OCI-LY3 (cell line): ENCODE results near the gene IFT43.

Experiments
- H2AFZ ChIP-seq: fragments of 200-600, 300-600 bp; shearing (Covaris generic); 2 replicates; pipeline ENCODE4 v1.6.0; 2014; ENCODE audit warnings: antibody characterized with exemption, low read depth, low read length
- H3K27ac ChIP-seq: fragments of 200-600, 300-600 bp; sonication (generic); 2 replicates; pipeline ENCODE4 v1.5.1; 2014; ENCODE audit warnings: mild to moderate bottlenecking, low read length, moderate library complexity, mixed read lengths
- H3K27me3 ChIP-seq: fragments of 200-600, 300-600 bp; sonication (generic); 2 replicates; pipeline ENCODE4 v1.6.1; 2014; ENCODE audit warnings: low read depth, low read length, mixed read lengths
- H3K36me3 ChIP-seq: fragments of 200-600, 300-600 bp; sonication (generic); replicated peaks from 2 replicates; pipeline ENCODE3; 2014; ENCODE audit warnings: low read depth, low read length, mixed read lengths
- H3K4me1 ChIP-seq: fragments of 300-600, 200-600 bp; sonication (generic); 2 replicates; pipeline ENCODE4 v1.6.1; 2014; ENCODE audit warnings: low read length, mixed read lengths
- H3K4me2 ChIP-seq: fragments of 200-600, 300-600 bp; sonication (generic); 2 replicates; pipeline ENCODE4 v1.6.1; 2014; ENCODE audit warnings: low read length, mixed read lengths
- H3K4me3 ChIP-seq: fragments of 300-600, 200-600 bp; sonication (generic); 2 replicates; pipeline ENCODE4 v1.5.1; 2014; ENCODE audit warnings: antibody characterized with exemption, mild to moderate bottlenecking, low read length, moderate library complexity
- H3K79me2 ChIP-seq: fragments of 300-600, 200-600 bp; shearing (Covaris generic); 2 replicates; pipeline ENCODE4 v1.6.1; 2014; ENCODE audit warnings: mild to moderate bottlenecking, low read length, mixed read lengths
- H3K9ac ChIP-seq: fragments of 300-600, 200-600 bp; shearing (Covaris generic); 2 replicates; pipeline ENCODE4 v1.6.0; 2014; ENCODE audit warnings: mild to moderate bottlenecking, low read length, moderate library complexity
- H3K9me3 ChIP-seq: fragments of 200-600, 300-600 bp; shearing (Covaris generic); 2 replicates; pipeline ENCODE4 v1.6.1; 2014; ENCODE audit warnings: low read length, mixed read lengths; ENCODE audit not compliant: insufficient read depth
- H4K20me1 ChIP-seq: fragments of 200-600, 300-600 bp; sonication (generic); 2 replicates; pipeline ENCODE4 v1.6.1; 2016; ENCODE audit warnings: low read length, mixed read lengths; ENCODE audit not compliant: insufficient read depth
- EZH2phosphoT487 ChIP-seq: fragments of 200-600 bp; shearing (Covaris generic); IDR thresholded peaks from 2 replicates; pipeline ENCODE4 v1.6.1; 2018; ENCODE audit warnings: antibody characterized with exemption, mixed run types, low read depth
- TF ChIP-seq, protein P1 (sequence below): fragments of 200-600, 300-600 bp; sonication (generic); IDR thresholded peaks from 2 replicates; pipeline ENCODE4 v1.5.1; 2014; ENCODE audit warnings: antibody characterized with exemption, low read length, low read depth

Gene IFT43

DNA sequence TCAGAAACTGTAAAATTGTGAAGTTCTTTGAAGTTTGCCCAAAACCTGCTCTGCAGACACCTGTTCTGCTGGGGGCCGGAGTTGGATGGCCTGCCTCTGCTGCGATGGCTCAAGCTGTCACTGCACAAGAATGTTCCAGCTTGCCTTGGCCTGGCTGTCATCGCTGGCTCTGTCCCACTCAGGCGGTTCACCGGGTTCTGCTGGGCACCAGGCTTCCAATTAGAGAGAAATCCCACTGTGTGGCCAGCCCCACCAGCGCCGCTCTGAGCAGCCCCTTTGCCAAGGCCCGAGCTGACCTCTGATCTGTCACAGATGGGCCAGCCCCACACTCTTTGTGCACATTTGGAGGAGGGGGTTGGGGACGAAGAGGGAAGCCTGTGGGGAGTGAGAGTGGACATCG lies 94.5 kb downstream of the IFT43 start:
- Histone ChIP-seq H2AFZ (no peak overlapping the region), H3K9ac (no peak overlapping the region)
- no peak for TF ChIP-seq EZH2phosphoT487
- TF ChIP-seq, protein P1, sequence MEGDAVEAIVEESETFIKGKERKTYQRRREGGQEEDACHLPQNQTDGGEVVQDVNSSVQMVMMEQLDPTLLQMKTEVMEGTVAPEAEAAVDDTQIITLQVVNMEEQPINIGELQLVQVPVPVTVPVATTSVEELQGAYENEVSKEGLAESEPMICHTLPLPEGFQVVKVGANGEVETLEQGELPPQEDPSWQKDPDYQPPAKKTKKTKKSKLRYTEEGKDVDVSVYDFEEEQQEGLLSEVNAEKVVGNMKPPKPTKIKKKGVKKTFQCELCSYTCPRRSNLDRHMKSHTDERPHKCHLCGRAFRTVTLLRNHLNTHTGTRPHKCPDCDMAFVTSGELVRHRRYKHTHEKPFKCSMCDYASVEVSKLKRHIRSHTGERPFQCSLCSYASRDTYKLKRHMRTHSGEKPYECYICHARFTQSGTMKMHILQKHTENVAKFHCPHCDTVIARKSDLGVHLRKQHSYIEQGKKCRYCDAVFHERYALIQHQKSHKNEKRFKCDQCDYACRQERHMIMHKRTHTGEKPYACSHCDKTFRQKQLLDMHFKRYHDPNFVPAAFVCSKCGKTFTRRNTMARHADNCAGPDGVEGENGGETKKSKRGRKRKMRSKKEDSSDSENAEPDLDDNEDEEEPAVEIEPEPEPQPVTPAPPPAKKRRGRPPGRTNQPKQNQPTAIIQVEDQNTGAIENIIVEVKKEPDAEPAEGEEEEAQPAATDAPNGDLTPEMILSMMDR, result no peak

DNA sequence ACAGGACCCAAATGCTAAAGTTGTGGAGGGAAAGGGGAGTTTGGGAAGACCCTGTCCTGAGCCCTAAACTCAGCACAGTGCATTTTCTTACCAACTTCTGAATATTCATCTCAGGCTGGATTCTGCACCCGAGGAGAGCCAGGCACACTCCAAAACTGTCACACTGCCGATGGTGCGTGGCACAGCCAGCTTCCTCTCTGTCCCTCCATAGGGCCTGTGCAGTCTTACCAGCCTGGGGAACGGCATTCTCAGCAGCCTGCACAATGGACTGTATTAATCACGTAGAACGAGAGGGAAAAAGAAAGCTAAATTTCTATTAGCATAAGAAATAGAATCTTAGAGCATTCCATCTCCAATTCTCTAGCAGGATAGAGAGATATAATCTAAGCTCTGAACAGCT lies 94.9 kb downstream of the IFT43 start:
- no peaks in the 10 kb centered on the region for H3K27me3 ChIP-seq

More for the DNA sequence above, 94.5 kb downstream of the IFT43 start:
- Histone ChIP-seq H3K9me3 (no peaks in the 10 kb centered on the region), H3K79me2 (no peaks in the 10 kb centered on the region), H3K27ac (no peak overlapping the region), H3K4me3 (no peak overlapping the region), H3K27me3 (no peaks in the 10 kb centered on the region), H3K36me3 (no peaks in the 10 kb centered on the region), H4K20me1 (peaks cover 10% of the 10 kb centered on the region; the same call in 1 of the 2 replicates), H3K4me2 (no peak overlapping the region), H3K4me1 (peaks cover 23% of the 10 kb centered on the region)

DNA sequence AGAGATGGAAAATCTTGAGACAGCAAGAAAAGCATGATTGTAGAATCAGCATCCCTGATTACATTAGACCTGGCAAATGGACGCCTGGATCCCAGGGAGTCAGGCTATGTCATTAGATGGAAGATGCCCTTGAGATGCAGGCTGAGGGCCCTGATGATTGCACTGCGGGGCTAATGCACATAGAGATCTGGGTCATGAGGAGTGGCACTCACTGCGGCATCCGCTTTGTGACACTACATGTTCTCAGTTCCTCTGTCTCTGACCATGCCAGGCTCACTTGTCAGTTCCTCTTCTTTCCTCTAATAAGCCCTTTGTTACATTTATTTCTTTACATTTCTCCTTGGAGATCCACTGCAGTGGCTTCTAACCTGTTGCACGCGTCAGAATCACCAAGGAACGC lies 96.1 kb downstream of the IFT43 start:
- H3K9me3 ChIP-seq, result no peaks in the 10 kb centered on the region
- H4K20me1 ChIP-seq, result peaks cover 10% of the 10 kb centered on the region; the same call in 1 of the 2 replicates
- H3K4me3 ChIP-seq, result peak overlapping the region; percentile 30
- no peaks in the 10 kb centered on the region for H3K79me2 ChIP-seq
- H3K27me3 ChIP-seq, result no peaks in the 10 kb centered on the region
- no peak overlapping the region for H2AFZ ChIP-seq
- H3K4me2 ChIP-seq, result peak overlapping the region; percentile 78
- TF ChIP-seq, protein P1, result no peak
- no peak for TF ChIP-seq EZH2phosphoT487
- peak overlapping the region; percentile 16; the same call in 1 of the 2 replicates for H3K27ac ChIP-seq
- peaks cover 23% of the 10 kb centered on the region for H3K4me1 ChIP-seq
- no peaks in the 10 kb centered on the region for H3K36me3 ChIP-seq
- peak overlapping the region; percentile 17; the same call in 1 of the 2 replicates for H3K9ac ChIP-seq

More for the DNA sequence above, 94.9 kb downstream of the IFT43 start:
- no peak overlapping the region for H3K4me2 ChIP-seq
- H3K4me3 ChIP-seq, result no peak overlapping the region
- H3K36me3 ChIP-seq, result no peaks in the 10 kb centered on the region
- H3K9me3 ChIP-seq, result no peaks in the 10 kb centered on the region
- peaks cover 23% of the 10 kb centered on the region for H3K4me1 ChIP-seq
- H4K20me1 ChIP-seq, result peaks cover 10% of the 10 kb centered on the region; the same call in 1 of the 2 replicates
- no peak overlapping the region for H2AFZ ChIP-seq
- TF ChIP-seq EZH2phosphoT487, result no peak
- TF ChIP-seq, protein P1, result no peak
- no peaks in the 10 kb centered on the region for H3K79me2 ChIP-seq
- no peak overlapping the region for H3K9ac ChIP-seq
- no peak overlapping the region for H3K27ac ChIP-seq

DNA sequence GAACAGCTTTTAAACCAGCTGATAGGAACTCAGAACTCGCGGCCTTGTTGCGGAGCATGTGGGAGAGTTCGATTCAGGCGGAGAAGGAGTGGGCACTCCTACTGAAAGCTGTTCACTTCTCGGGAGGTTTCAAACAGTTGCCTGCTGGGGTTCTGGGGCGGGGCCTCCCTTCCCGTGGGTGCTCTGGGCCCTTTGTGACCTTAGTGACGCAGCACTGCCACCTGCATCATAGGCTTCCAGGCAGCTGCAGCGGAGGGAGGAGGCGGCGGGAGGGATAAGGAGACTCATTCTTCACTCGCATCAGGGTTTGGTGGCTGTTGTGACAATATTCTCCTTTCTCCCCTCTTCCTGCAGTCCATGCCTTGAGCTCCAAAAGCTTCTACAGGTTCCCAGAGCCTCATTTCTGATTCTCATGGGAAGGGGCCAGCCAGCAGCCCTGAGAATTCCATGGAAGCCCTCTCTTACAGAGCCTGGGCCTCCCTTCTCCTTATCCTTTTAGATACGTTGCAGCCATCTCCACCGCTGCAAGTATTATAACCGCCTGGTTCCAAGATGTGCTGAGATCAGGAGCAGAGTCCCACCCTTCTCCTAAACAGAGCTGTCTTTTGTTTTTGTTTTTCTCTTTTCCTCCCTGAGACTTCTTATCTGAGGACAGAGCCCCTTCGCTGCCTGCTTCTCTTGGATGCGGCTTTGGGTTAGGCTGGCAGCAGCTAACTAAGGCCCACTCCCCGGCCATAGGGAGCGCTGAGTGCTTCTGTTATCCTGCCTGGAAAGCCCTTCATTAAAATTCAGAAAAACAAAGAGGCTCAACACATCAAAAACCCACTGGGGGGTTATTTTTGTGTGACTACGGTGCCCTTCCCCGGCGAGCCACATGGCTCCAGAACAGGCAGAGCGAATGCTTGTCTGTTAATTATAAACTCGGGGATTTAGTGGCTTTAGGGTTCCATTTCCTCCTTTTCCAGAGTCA lies 98.5 kb downstream of the IFT43 start:
- Histone ChIP-seq H3K4me2 (no peak overlapping the region), H3K27me3 (no peaks in the 10 kb centered on the region), H3K36me3 (no peaks in the 10 kb centered on the region), H3K9me3 (no peaks in the 10 kb centered on the region), H3K4me3 (no peak overlapping the region), H2AFZ (no peak overlapping the region), H3K79me2 (no peaks in the 10 kb centered on the region), H3K9ac (no peak overlapping the region), H4K20me1 (peaks cover 10% of the 10 kb centered on the region; the same call in 1 of the 2 replicates), H3K27ac (no peak overlapping the region), H3K4me1 (peaks cover 23% of the 10 kb centered on the region)
- TF ChIP-seq, protein P1, result no peak
- no peak for TF ChIP-seq EZH2phosphoT487
